K562 (cell line): ENCODE results near the gene CCNL2. TPM values are rescaled to one million over a fixed set of nuclear protein-coding genes. Genes with fewer than 3 reads are reported as not detected.

Experiments
- ATAC-seq: fragments of 200-7000 bp; cut with Tn5 transposase; 3 replicates; pipeline ENCODE4 v1.9.1; 2020; ENCODE audit warnings: moderate library complexity
- BruUV-seq: library from RNA; stranded (reverse); fragments of 400-500 nt; replicated peaks from 2 replicates; lab custom pipeline; 2021; lab: Mats Ljungman, UMichigan
- CTCF ChIA-PET: fragments of 300-600 bp; formaldehyde crosslinking; extraction: SDS; loops from one replicate; lab custom pipeline; 2021; ENCODE audit warnings: low intra/inter-chr PET ratio; lab: Yijun Ruan, JAX
- POLR2A ChIA-PET: fragments of 300-600, 350-650 bp; sonication (Branson Sonifier 250); formaldehyde crosslinking; extraction: SDS; loops from one replicate; lab custom pipeline; 2021; ENCODE audit warnings: antibody characterized with exemption, inconsistent platforms; lab: Yijun Ruan, JAX
- DNase-seq, 4 experiments: peaks; one replicate each; pipeline versions ENCODE4 v3.0.0 to v3.0.0-alpha.2; 2011 to 2018; ENCODE audit warnings: low spot score in 3 of 4, mixed read lengths in 3 of 4; ENCODE audit errors: extremely low read depth in 1 of 4
- FAIRE-seq: peaks from 2 replicates; lab custom pipeline; 2011; peaks lifted over from hg19 to GRCh38; lab: Jason Lieb, UNC
- H2AFZ ChIP-seq: 2 replicates; pipeline ENCODE4 v1.6.0; 2011; ENCODE audit warnings: low read depth, low read length, control low read depth, inconsistent platforms
- H3K27ac ChIP-seq: fragments of 200-600 bp; 3 replicates; pipeline ENCODE4 v1.8.0; 2011; ENCODE audit warnings: low read depth, mild to moderate bottlenecking, control low read depth, inconsistent platforms, low read length, moderate library complexity, mixed read lengths; ENCODE audit errors: extremely low read depth
- H3K27me3 ChIP-seq, 2 experiments: fragments of 300-600 bp in 1 of 2; 2 replicates in 1 of 2; 3 replicates in 1 of 2; pipeline versions ENCODE4 v1.6.0 to v1.8.0; 2011; ENCODE audit warnings: inconsistent platforms in 2 of 2, low read length in 2 of 2, mild to moderate bottlenecking in 1 of 2, mixed read lengths in 1 of 2, moderate library complexity in 1 of 2; ENCODE audit not compliant: control insufficient read depth in 2 of 2, insufficient read depth in 2 of 2
- H3K36me3 ChIP-seq: fragments of 300-600 bp; 3 replicates; pipeline ENCODE4 v1.8.0; 2011; ENCODE audit warnings: mild to moderate bottlenecking, low read length, inconsistent platforms; ENCODE audit not compliant: control insufficient read depth, insufficient read depth
- H3K4me1 ChIP-seq, 2 experiments: fragments of 200-600 bp in 1 of 2; replicated peaks in 1 of 2; 2 replicates in 1 of 2; 3 replicates in 1 of 2; pipeline versions ENCODE4 v1.5.1 to v1.8.0; 2011; ENCODE audit warnings: inconsistent platforms in 2 of 2, low read length in 2 of 2, mild to moderate bottlenecking in 1 of 2, mixed read lengths in 1 of 2, moderate library complexity in 1 of 2; ENCODE audit not compliant: control insufficient read depth in 2 of 2, insufficient read depth in 2 of 2
- H3K4me2 ChIP-seq: 2 replicates; pipeline ENCODE4 v1.6.1; 2011; ENCODE audit warnings: low read length, control low read depth, inconsistent platforms, mixed read lengths; ENCODE audit not compliant: insufficient read depth
- H3K4me3 ChIP-seq: fragments of 200-600 bp; sonication (generic), shearing (Covaris generic); 2 replicates; pipeline ENCODE4 v1.5.1; 2016; ENCODE audit warnings: control low read depth, inconsistent platforms
- H3K79me2 ChIP-seq: fragments of 200-600 bp; 3 replicates; pipeline ENCODE4 v1.8.0; 2011; ENCODE audit warnings: low read length, inconsistent platforms; ENCODE audit not compliant: control insufficient read depth, insufficient read depth
- H3K9ac ChIP-seq, 2 experiments: 2 replicates each; pipeline versions ENCODE4 v1.6.0 to v1.6.1; 2011; ENCODE audit warnings: low read depth in 2 of 2, low read length in 2 of 2, control low read depth in 1 of 2, inconsistent platforms in 1 of 2, mild to moderate bottlenecking in 1 of 2, mixed read lengths in 1 of 2; ENCODE audit not compliant: insufficient read depth in 1 of 2
- H3K9me1 ChIP-seq: one replicate; pipeline ENCODE4 v1.6.0; 2011; ENCODE audit warnings: inconsistent platforms, mild to moderate bottlenecking, low read length, moderate library complexity; ENCODE audit not compliant: control insufficient read depth, insufficient read depth
- H3K9me3 ChIP-seq: replicated peaks from 2 replicates; pipeline ENCODE4 v1.5.1; 2011; ENCODE audit warnings: low read depth, low read length, inconsistent platforms; ENCODE audit not compliant: control insufficient read depth, insufficient read depth
- H4K20me1 ChIP-seq: replicated peaks from 2 replicates; pipeline ENCODE4 v1.6.1; 2011; ENCODE audit warnings: low read length, inconsistent platforms, mixed read lengths; ENCODE audit not compliant: control insufficient read depth, insufficient read depth
- CAMTA2 ChIP-seq: fragments of 250-450 bp; sonication (Bioruptor Pico); conservative IDR thresholded peaks from 2 replicates; pipeline ENCODE4 v1.5.1; 2022
- EP400 ChIP-seq: fragments of 450-650 bp; IDR thresholded peaks from 2 replicates; pipeline ENCODE4 v1.6.1; 2017; ENCODE audit warnings: antibody characterized with exemption, mild to moderate bottlenecking, moderate library complexity
- HNRNPH1 ChIP-seq: fragments of 200-400 bp; formaldehyde crosslinking; optimal IDR thresholded peaks from 2 replicates; pipeline ENCODE3; 2017; ENCODE audit warnings: low read depth, mild to moderate bottlenecking, low read length, moderate library complexity
- MEF2A ChIP-seq: IDR thresholded peaks from 2 replicates; pipeline ENCODE4 v1.6.1; 2011; ENCODE audit warnings: low read depth, mild to moderate bottlenecking, low read length, moderate library complexity; ENCODE audit not compliant: control insufficient read depth
- MEF2D ChIP-seq: conservative IDR thresholded peaks from 2 replicates; pipeline ENCODE4 v1.6.1; 2016; ENCODE audit warnings: low read depth, missing genetic modification characterization, missing compliant biosample characterization
- NELFE ChIP-seq: IDR thresholded peaks from 2 replicates; pipeline ENCODE4 v1.6.1; 2011; ENCODE audit warnings: mild to moderate bottlenecking; ENCODE audit not compliant: insufficient read depth, insufficient read length
- SIN3A ChIP-seq, 2 experiments: fragments of 150-350 bp in 1 of 2; IDR thresholded peaks; 2 replicates each; pipeline ENCODE4 v1.6.1; 2011 to 2016; ENCODE audit warnings: borderline replicate concordance in 2 of 2, low read depth in 2 of 2, low read length in 2 of 2, mild to moderate bottlenecking in 2 of 2, moderate library complexity in 2 of 2; ENCODE audit not compliant: control insufficient read depth in 1 of 2
- SMAD1 ChIP-seq: fragments of 150-350 bp; IDR thresholded peaks from 2 replicates; pipeline ENCODE4 v1.6.1; 2014; ENCODE audit warnings: low read length, low read depth; ENCODE audit not compliant: partially characterized antibody
- ZEB2 ChIP-seq: fragments of 450-650 bp; IDR thresholded peaks from 2 replicates; pipeline ENCODE4 v1.6.1; 2016
- WGBS: fragments of 100-300 bp; shearing (Covaris generic); methylation state at CpG from one replicate; pipeline ENCODE4 v1.1.6; 2016; ENCODE audit warnings: low coverage, mixed read lengths; ENCODE audit not compliant: insufficient coverage; ENCODE audit errors: missing lambda C conversion rate; 5-methylcytosine and 5-hydroxymethylcytosine counted together
- in situ Hi-C: fragments of 300-500 bp; cut with MboI; formaldehyde crosslinking; loops from 4 replicates; pipeline ENCODE4 v1.15.0; 2018; ENCODE audit warnings: inconsistent platforms, mixed read lengths
- intact Hi-C: fragments of 100-400 bp; cut with micrococcal nuclease; formaldehyde crosslinking; loops from 2 replicates; pipeline ENCODE4 v1.14.2; 2022
- polyA plus RNA-seq, 8 experiments: library from polyadenylated mRNA; depleted of rRNA in 4 of 8; stranded (reverse) in 5 of 8; unstranded in 3 of 8; fragments of >200 nt; fragmentation: Nextera tagmentation in 2 of 8; fragmentation: Illumina TruSeq in 1 of 8; extraction: Ambion mirVana in 2 of 8; extraction: Trizol in 1 of 8; gene quantifications; 2 replicates each; pipeline versions ENCODE4 v1.2.1 to v1.2.3, GENCODE V29; 2011 to 2014; ENCODE audit warnings: inconsistent platforms in 1 of 8, missing spikeins in 1 of 8
- total RNA-seq, 7 experiments: library from RNA; depleted of rRNA in 6 of 7; stranded (reverse); fragments of >200 nt in 6 of 7; fragmentation: Illumina TruSeq in 2 of 7; extraction: Trizol in 2 of 7; gene quantifications; 2 replicates each; pipeline versions ENCODE4 v1.2.1 to v1.2.3, GENCODE V29; 2011 to 2021; ENCODE audit warnings: low replicate concordance in 1 of 7
- TF ChIP-seq, protein P1 (sequence below), 2 experiments: fragments of 450-650 bp in 1 of 2; sonication (generic) in 1 of 2; formaldehyde crosslinking in 1 of 2; IDR thresholded peaks in 1 of 2; conservative IDR thresholded peaks in 1 of 2; 2 replicates each; pipeline versions ENCODE4 v1.6.1 to v1.8.1; 2016 to 2023; ENCODE audit warnings: mild to moderate bottlenecking in 2 of 2, moderate library complexity in 2 of 2, inconsistent platforms in 1 of 2, missing genetic modification reagents in 1 of 2
- TF ChIP-seq, protein P2 (sequence below): fragments of 250-450 bp; sonication (Bioruptor Pico); IDR thresholded peaks from 2 replicates; pipeline ENCODE4 v1.6.1; 2021; ENCODE audit warnings: mild to moderate bottlenecking
- TF ChIP-seq, protein P3 (sequence below), 2 experiments: fragments of 450-650 bp; conservative IDR thresholded peaks; 2 replicates each; pipeline ENCODE4 v1.6.1; 2017; ENCODE audit warnings: mild to moderate bottlenecking in 2 of 2, moderate library complexity in 2 of 2
- TF ChIP-seq, protein P4 (sequence below): fragments of 450-650 bp; formaldehyde crosslinking; IDR thresholded peaks from 2 replicates; pipeline ENCODE4 v1.4.0; 2020; ENCODE audit warnings: mild to moderate bottlenecking, mixed read lengths

CCNL2 gene
- total and polyA plus RNA-seq, 9 of the 15 experiments (the other 6 are each of a cell fraction or from before 2014, with no cell fraction given): 2.8 to 287 (median 94.5) TPM

DNA sequence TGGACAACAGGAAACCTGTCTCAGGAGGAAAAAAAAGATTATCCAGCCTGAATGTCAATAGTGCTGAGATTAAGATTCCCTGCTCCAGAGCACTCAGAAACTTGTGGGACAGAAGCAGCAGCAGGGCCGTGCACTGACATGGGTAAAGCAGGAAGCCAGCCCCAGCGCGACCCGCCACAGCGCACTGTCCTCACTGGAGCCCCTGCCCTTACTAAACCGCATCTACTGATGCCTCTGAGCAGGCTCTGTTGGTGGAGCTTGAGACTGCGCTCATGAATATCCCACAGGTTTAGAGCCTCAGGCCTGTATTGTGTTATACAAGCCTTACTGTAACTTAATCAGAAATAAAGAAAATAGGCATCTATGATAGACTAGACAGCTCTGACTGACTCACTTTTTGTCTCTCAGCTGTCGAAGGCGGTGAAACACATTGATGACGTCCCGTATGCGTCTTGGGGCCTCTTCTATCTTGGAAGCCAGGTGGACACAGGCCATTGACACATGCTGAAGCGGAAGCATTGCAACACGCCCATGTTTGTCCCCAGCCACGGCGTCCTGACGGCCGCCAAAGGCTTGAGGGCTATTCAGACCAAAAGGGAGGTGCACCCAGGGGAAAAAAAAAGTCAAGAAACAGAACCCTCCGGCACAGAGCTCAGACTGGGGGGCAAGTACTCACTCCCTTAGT lies 1.2 kb downstream of the CCNL2 start:
- Histone ChIP-seq H3K27me3 (no peaks in the 10 kb centered on the region), H3K36me3 (peaks cover 78% of the 10 kb centered on the region), H2AFZ (peak overlapping the region; percentile 58; the same call in 1 of the 2 replicates), H3K4me2 (peak overlapping the region; percentile 98), H3K9ac (peak overlapping the region; percentile 96 to 100), H4K20me1 (peaks cover 14% of the 10 kb centered on the region), H3K9me1 (peaks cover 8% of the 10 kb centered on the region), H3K4me3 (peak overlapping the region; percentile 100), H3K9me3 (no peaks in the 10 kb centered on the region), H3K27ac (peak overlapping the region; percentile 98), H3K79me2 (peaks cover 80% of the 10 kb centered on the region), H3K4me1 (peaks cover 19 to 46% of the 10 kb centered on the region in 2 experiments)
- CTCF ChIA-PET: interaction anchor here (0.6 to 1.4 kb wide), 2 partner anchors 43 to 46 kb away, joined by 3 read pairs; no protein-coding TSS in a partner anchor
- 26% methylated on average over 19 of the region's 19 CpGs for WGBS
- intact Hi-C loops: loop anchor here (1.0 to 10.0 kb wide), 2 partner anchors 23 to 117 kb away; partner anchors contain the start of genes ATAD3A and AURKAIP1
- FAIRE-seq: peak; percentile 88
- peak in 3 of 4 experiments; percentile 39 to 83 (median 63) for DNase-seq
- ATAC-seq: peak; percentile 11
- in situ Hi-C loops: no loop called here
- BruUV-seq: TSS peak; percentile 63
- POLR2A ChIA-PET: interaction anchor here (1.1 to 5.2 kb wide), 6 partner anchors 9 to 113 kb away, joined by 3 to 58 read pairs (median 16); partner anchors contain the start of genes ANKRD65, AURKAIP1 and MRPL20
- no peak for TF ChIP-seq ZEB2
- peak in 1 of 2 experiments; percentile 96; a peak in 1 of 4 replicates for TF ChIP-seq SIN3A (IDR thresholded peaks at IDR 0.05; ENCODE audit: borderline replicate concordance in 2 of 2, control insufficient read depth in 1 of 2, low read depth in 2 of 2, low read length in 2 of 2)
- TF ChIP-seq NELFE: no peak
- TF ChIP-seq MEF2D: no peak
- TF ChIP-seq SMAD1: no peak
- TF ChIP-seq, protein P1, sequence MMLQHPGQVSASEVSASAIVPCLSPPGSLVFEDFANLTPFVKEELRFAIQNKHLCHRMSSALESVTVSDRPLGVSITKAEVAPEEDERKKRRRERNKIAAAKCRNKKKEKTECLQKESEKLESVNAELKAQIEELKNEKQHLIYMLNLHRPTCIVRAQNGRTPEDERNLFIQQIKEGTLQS (IDR thresholded peaks at IDR 0.05): peak; percentile 59; the same call in 1 of the 2 replicates
- TF ChIP-seq, protein P1 (CRISPR knock-in tag; conservative IDR thresholded peaks at IDR 0.05): no peak
- TF ChIP-seq CAMTA2: no peak
- TF ChIP-seq, protein P2, sequence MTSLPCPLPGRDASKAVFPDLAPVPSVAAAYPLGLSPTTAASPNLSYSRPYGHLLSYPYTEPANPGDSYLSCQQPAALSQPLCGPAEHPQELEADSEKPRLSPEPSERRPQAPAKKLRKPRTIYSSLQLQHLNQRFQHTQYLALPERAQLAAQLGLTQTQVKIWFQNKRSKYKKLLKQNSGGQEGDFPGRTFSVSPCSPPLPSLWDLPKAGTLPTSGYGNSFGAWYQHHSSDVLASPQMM: no peak
- TF ChIP-seq, protein P3, sequence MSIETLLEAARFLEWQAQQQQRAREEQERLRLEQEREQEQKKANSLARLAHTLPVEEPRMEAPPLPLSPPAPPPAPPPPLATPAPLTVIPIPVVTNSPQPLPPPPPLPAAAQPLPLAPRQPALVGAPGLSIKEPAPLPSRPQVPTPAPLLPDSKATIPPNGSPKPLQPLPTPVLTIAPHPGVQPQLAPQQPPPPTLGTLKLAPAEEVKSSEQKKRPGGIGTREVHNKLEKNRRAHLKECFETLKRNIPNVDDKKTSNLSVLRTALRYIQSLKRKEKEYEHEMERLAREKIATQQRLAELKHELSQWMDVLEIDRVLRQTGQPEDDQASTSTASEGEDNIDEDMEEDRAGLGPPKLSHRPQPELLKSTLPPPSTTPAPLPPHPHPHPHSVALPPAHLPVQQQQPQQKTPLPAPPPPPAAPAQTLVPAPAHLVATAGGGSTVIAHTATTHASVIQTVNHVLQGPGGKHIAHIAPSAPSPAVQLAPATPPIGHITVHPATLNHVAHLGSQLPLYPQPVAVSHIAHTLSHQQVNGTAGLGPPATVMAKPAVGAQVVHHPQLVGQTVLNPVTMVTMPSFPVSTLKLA (conservative IDR thresholded peaks at IDR 0.05): peak; percentile 67 to 87; a peak in 3 of 4 replicates
- peak; percentile 76 for TF ChIP-seq EP400
- no peak for TF ChIP-seq MEF2A
- TF ChIP-seq, protein P4, sequence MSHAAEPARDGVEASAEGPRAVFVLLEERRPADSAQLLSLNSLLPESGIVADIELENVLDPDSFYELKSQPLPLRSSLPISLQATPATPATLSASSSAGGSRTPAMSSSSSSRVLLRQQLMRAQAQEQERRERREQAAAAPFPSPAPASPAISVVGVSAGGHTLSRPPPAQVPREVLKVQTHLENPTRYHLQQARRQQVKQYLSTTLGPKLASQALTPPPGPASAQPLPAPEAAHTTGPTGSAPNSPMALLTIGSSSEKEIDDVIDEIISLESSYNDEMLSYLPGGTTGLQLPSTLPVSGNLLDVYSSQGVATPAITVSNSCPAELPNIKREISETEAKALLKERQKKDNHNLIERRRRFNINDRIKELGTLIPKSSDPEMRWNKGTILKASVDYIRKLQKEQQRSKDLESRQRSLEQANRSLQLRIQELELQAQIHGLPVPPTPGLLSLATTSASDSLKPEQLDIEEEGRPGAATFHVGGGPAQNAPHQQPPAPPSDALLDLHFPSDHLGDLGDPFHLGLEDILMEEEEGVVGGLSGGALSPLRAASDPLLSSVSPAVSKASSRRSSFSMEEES (CRISPR knock-in tag): no peak
- TF ChIP-seq HNRNPH1: no peak
